CD4-positive, alpha-beta memory T cell (primary cell): ENCODE measurements around the gene NRXN3. TPM values are rescaled to one million over a fixed set of nuclear protein-coding genes. Genes with fewer than 3 reads are reported as not detected.

Source experiments
- CTCF ChIA-PET: fragments of 350-600 bp; sonication (Branson Sonifier 250); formaldehyde crosslinking; loops from one replicate; lab custom pipeline; 2021; ENCODE audit warnings: inconsistent platforms; ENCODE audit not compliant: partially characterized antibody; lab: Charles Lee
- POLR2A ChIA-PET: fragments of 350-600 bp; sonication (Branson Sonifier 250); formaldehyde crosslinking; loops from one replicate; lab custom pipeline; 2021; ENCODE audit not compliant: partially characterized antibody; lab: Charles Lee
- DNase-seq, 5 donors: peaks; one replicate each; pipeline versions ENCODE4 v3.0.0 to v3.0.0-alpha.2; 2020 to 2022; ENCODE audit warnings: mixed read lengths in 1 of 5
- H3K27ac ChIP-seq: one replicate; pipeline ENCODE4 v1.7.0; 2013; ENCODE audit warnings: low read depth, low read length
- H3K27me3 ChIP-seq: 2 replicates; pipeline ENCODE4 v1.7.0; 2013; ENCODE audit warnings: mild to moderate bottlenecking, low read length, moderate library complexity; ENCODE audit not compliant: insufficient read depth
- H3K36me3 ChIP-seq: 2 replicates; pipeline ENCODE4 v1.7.0; 2013; ENCODE audit warnings: mild to moderate bottlenecking, low read length, moderate library complexity; ENCODE audit not compliant: insufficient read depth
- H3K4me1 ChIP-seq: 2 replicates; pipeline ENCODE4 v1.7.0; 2013; ENCODE audit warnings: mild to moderate bottlenecking, low read length, moderate library complexity; ENCODE audit not compliant: insufficient read depth
- H3K4me3 ChIP-seq, 2 donors: one replicate each; pipeline ENCODE4 v1.7.0; 2013; ENCODE audit warnings: low read length in 2 of 2, mild to moderate bottlenecking in 1 of 2
- H3K9me3 ChIP-seq, 2 donors: one replicate each; pipeline ENCODE4 v1.7.0; 2013; ENCODE audit warnings: low read length in 2 of 2, control low read depth in 1 of 2; ENCODE audit not compliant: control insufficient read depth in 1 of 2
- H3K27ac Mint-ChIP-seq, 7 donors: one replicate each; pipeline ENCODE4 v1.8.0; 2020 to 2021; ENCODE audit warnings: mixed read lengths in 7 of 7, mild to moderate bottlenecking in 6 of 7, inconsistent platforms in 3 of 7, moderate library complexity in 3 of 7
- H3K27me3 Mint-ChIP-seq, 2 donors: one replicate each; pipeline ENCODE4 v1.8.0; 2020 to 2021; ENCODE audit warnings: mixed read lengths in 2 of 2
- H3K36me3 Mint-ChIP-seq, 2 donors: one replicate each; pipeline ENCODE4 v1.8.0; 2020 to 2021; ENCODE audit warnings: mixed read lengths in 2 of 2, inconsistent platforms in 1 of 2, mild to moderate bottlenecking in 1 of 2
- H3K4me1 Mint-ChIP-seq, 4 donors: one replicate each; pipeline ENCODE4 v1.8.0; 2020 to 2021; ENCODE audit warnings: mixed read lengths in 4 of 4, mild to moderate bottlenecking in 1 of 4
- H3K4me3 Mint-ChIP-seq, 8 donors: one replicate each; pipeline ENCODE4 v1.8.0; 2020 to 2021; ENCODE audit warnings: mixed read lengths in 8 of 8, mild to moderate bottlenecking in 7 of 8, moderate library complexity in 6 of 8, inconsistent platforms in 3 of 8
- H3K9me3 Mint-ChIP-seq, 8 donors: one replicate each; pipeline ENCODE4 v1.8.0; 2020 to 2021; ENCODE audit warnings: mixed read lengths in 8 of 8, mild to moderate bottlenecking in 5 of 8, inconsistent platforms in 3 of 8, moderate library complexity in 1 of 8
- intact Hi-C: fragments of 100-400 bp; cut with micrococcal nuclease; formaldehyde crosslinking; loops from one replicate; pipeline ENCODE4 v1.15.1; 2023
- polyA plus RNA-seq, 2 donors: library from polyadenylated mRNA; unstranded; fragments of 300-500 nt; fragmentation: Illumina TruSeq; gene quantifications; one replicate each; pipeline ENCODE4 v1.2.3, GENCODE V29; 2021
- total RNA-seq, 2 experiments: library from RNA; stranded (reverse); gene quantifications; one replicate each; pipeline ENCODE4 v1.2.3, GENCODE V29; 2021

The NRXN3 gene
- total and polyA plus RNA-seq, 4 experiments from 2014 or later: not detected

GRCh38 chr14:79730953-79731352, 1560.8 kb downstream of the NRXN3 start:
- Mint-ChIP-seq H3K36me3 (no peaks in the 10 kb centered on the region), H3K27me3 (no peaks in the 10 kb centered on the region), H3K4me1 (peaks cover 0 to 2% (median 0%) of the 10 kb centered on the region in 4 donors), H3K4me3 (no peak overlapping the region), H3K27ac (no peak overlapping the region), H3K9me3 (peaks cover 0 to 16% (median 4%) of the 10 kb centered on the region in 8 donors)
- POLR2A ChIA-PET: no interaction called here
- CTCF ChIA-PET: no interaction called here
- Histone ChIP-seq H3K36me3 (no peaks in the 10 kb centered on the region), H3K4me3 (no peak overlapping the region), H3K9me3 (no peaks in the 10 kb centered on the region), H3K27ac (no peak overlapping the region), H3K27me3 (no peaks in the 10 kb centered on the region), H3K4me1 (no peaks in the 10 kb centered on the region)
- intact Hi-C loops: no loop called here
- no peak for DNase-seq

GRCh38 chr14:79732911-79733655, 1562.9 kb downstream of the NRXN3 start:
- Histone ChIP-seq H3K36me3 (no peaks in the 10 kb centered on the region), H3K9me3 (no peaks in the 10 kb centered on the region), H3K4me3 (no peak overlapping the region), H3K27ac (no peak overlapping the region), H3K27me3 (no peaks in the 10 kb centered on the region), H3K4me1 (no peaks in the 10 kb centered on the region)
- POLR2A ChIA-PET: no interaction called here
- H3K27me3 Mint-ChIP-seq: no peaks in the 10 kb centered on the region
- H3K36me3 Mint-ChIP-seq: no peaks in the 10 kb centered on the region
- no peak for DNase-seq
- H3K4me1 Mint-ChIP-seq: peaks cover 0 to 2% (median 0%) of the 10 kb centered on the region in 4 donors
- no peak overlapping the region for H3K27ac Mint-ChIP-seq
- intact Hi-C loops: no loop called here
- H3K4me3 Mint-ChIP-seq: no peak overlapping the region
- H3K9me3 Mint-ChIP-seq: peaks cover 0 to 19% (median 9%) of the 10 kb centered on the region in 8 donors
- CTCF ChIA-PET: no interaction called here

DNA sequence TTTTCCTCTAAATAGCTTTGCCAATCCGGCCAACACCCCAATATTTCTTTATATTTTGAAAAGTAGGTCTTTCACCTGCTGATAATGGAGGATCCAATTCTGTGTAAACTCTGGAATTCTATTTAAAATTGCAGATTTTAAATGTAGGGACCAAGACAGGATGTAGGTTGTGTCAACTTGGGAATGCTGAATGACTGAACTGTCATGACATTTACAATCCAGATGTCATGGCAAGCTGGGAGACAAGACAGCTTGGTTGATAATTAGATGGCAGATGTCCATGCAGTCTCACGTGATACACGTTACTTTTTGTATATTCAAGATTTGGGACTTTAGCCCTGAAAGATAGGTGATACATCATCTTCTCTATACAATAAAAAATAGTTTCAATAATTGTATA, 1564.0 kb downstream of the NRXN3 start:
- CTCF ChIA-PET: no interaction called here
- Mint-ChIP-seq H3K27me3 (no peaks in the 10 kb centered on the region), H3K27ac (no peak overlapping the region), H3K36me3 (no peaks in the 10 kb centered on the region), H3K4me3 (no peak overlapping the region), H3K4me1 (peaks cover 0 to 2% (median 0%) of the 10 kb centered on the region in 4 donors), H3K9me3 (peaks cover 0 to 20% (median 10%) of the 10 kb centered on the region in 8 donors)
- no peaks in the 10 kb centered on the region for H3K4me1 ChIP-seq
- no peak for DNase-seq
- H3K9me3 ChIP-seq: no peaks in the 10 kb centered on the region
- no peak overlapping the region for H3K4me3 ChIP-seq
- POLR2A ChIA-PET: no interaction called here
- intact Hi-C loops: no loop called here
- H3K27me3 ChIP-seq: no peaks in the 10 kb centered on the region
- no peaks in the 10 kb centered on the region for H3K36me3 ChIP-seq
- no peak overlapping the region for H3K27ac ChIP-seq

- no peak overlapping the region for H3K27ac ChIP-seq
- CTCF ChIA-PET: no interaction called here
- no peaks in the 10 kb centered on the region for H3K36me3 Mint-ChIP-seq
- no peaks in the 10 kb centered on the region for H3K27me3 Mint-ChIP-seq
- H3K27ac Mint-ChIP-seq: no peak overlapping the region
- DNase-seq: no peak
- no peak overlapping the region for H3K4me3 Mint-ChIP-seq
- no peaks in the 10 kb centered on the region for H3K27me3 ChIP-seq
- no peak overlapping the region for H3K4me3 ChIP-seq
- no peaks in the 10 kb centered on the region for H3K36me3 ChIP-seq
- no peaks in the 10 kb centered on the region for H3K9me3 ChIP-seq
- POLR2A ChIA-PET: no interaction called here
- peaks cover 1 to 22% (median 11%) of the 10 kb centered on the region in 8 donors for H3K9me3 Mint-ChIP-seq
- H3K4me1 ChIP-seq: no peaks in the 10 kb centered on the region
- intact Hi-C loops: no loop called here
- H3K4me1 Mint-ChIP-seq: peaks cover 0 to 2% (median 0%) of the 10 kb centered on the region in 4 donors
Measured at GRCh38 chr14:79734656-79735055, 1564.5 kb downstream of the NRXN3 start.

- no peaks in the 10 kb centered on the region for H3K36me3 ChIP-seq
Measured at GRCh38 chr14:79735121-79735520, 1564.9 kb downstream of the NRXN3 start.

GRCh38 chr14:79740066-79740601, 1570.0 kb downstream of the NRXN3 start:
- intact Hi-C loops: no loop called here
- H3K27me3 ChIP-seq: no peaks in the 10 kb centered on the region
- no peak overlapping the region for H3K4me3 ChIP-seq
- no peaks in the 10 kb centered on the region for H3K9me3 ChIP-seq
- peaks cover 5 to 24% (median 16%) of the 10 kb centered on the region in 8 donors for H3K9me3 Mint-ChIP-seq
- no peaks in the 10 kb centered on the region for H3K4me1 ChIP-seq
- no peak overlapping the region for H3K4me3 Mint-ChIP-seq
- DNase-seq: no peak
- H3K36me3 ChIP-seq: no peaks in the 10 kb centered on the region
- H3K27ac ChIP-seq: no peak overlapping the region
- CTCF ChIA-PET: no interaction called here
- H3K4me1 Mint-ChIP-seq: no peaks in the 10 kb centered on the region
- no peaks in the 10 kb centered on the region for H3K27me3 Mint-ChIP-seq
- H3K36me3 Mint-ChIP-seq: no peaks in the 10 kb centered on the region
- POLR2A ChIA-PET: no interaction called here
- H3K27ac Mint-ChIP-seq: no peak overlapping the region

More at GRCh38 chr14:79735121-79735520, 1564.9 kb downstream of the NRXN3 start:
- Mint-ChIP-seq H3K9me3 (peaks cover 5 to 24% (median 13%) of the 10 kb centered on the region in 8 donors), H3K4me1 (peaks cover 0 to 2% (median 0%) of the 10 kb centered on the region in 4 donors), H3K4me3 (no peak overlapping the region), H3K27me3 (no peaks in the 10 kb centered on the region), H3K36me3 (no peaks in the 10 kb centered on the region), H3K27ac (no peak overlapping the region)
- Histone ChIP-seq H3K27me3 (no peaks in the 10 kb centered on the region), H3K4me1 (no peaks in the 10 kb centered on the region), H3K4me3 (no peak overlapping the region), H3K27ac (no peak overlapping the region), H3K9me3 (no peaks in the 10 kb centered on the region)
- intact Hi-C loops: no loop called here
- no peak for DNase-seq
- CTCF ChIA-PET: no interaction called here
- POLR2A ChIA-PET: no interaction called here

DNA sequence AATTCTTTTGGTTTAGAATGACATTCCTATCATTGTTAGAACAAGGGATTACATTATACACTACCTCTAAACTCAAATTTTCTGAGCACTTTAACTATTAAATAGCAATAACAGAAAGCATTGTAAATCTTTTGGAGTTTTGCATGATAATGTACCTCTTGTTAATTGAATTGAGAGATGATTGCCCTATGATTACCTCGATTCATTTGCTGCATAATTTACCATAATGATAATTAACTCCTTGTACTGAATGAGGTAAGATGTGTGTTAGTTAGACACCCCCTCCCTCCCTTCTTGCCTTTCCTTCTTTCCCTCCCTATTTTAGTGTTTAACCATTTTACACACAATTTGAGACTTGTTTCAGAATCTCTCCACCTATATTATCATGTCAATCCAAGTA, 1572.0 kb downstream of the NRXN3 start:
- Histone ChIP-seq H3K4me3 (no peak overlapping the region), H3K27me3 (no peaks in the 10 kb centered on the region), H3K9me3 (no peaks in the 10 kb centered on the region), H3K4me1 (no peaks in the 10 kb centered on the region), H3K36me3 (no peaks in the 10 kb centered on the region), H3K27ac (no peak overlapping the region)
- intact Hi-C loops: no loop called here
- Mint-ChIP-seq H3K27ac (no peak overlapping the region), H3K9me3 (peaks cover 4 to 18% (median 9%) of the 10 kb centered on the region in 8 donors), H3K4me1 (no peaks in the 10 kb centered on the region), H3K4me3 (no peak overlapping the region), H3K27me3 (no peaks in the 10 kb centered on the region), H3K36me3 (no peaks in the 10 kb centered on the region)
- ChIA-PET POLR2A (no interaction called here), CTCF (no interaction called here)
- no peak for DNase-seq
